Measurements from ENCODE around the gene C22orf15. TPM values are rescaled to one million over a fixed set of nuclear protein-coding genes. Genes with fewer than 3 reads are reported as not detected.
A peak's percentile ranks its signal among the peaks of the same experiment; 100 is the strongest.

C22orf15 gene
- total RNA-seq, 1 donor = 0.72 TPM

GRCh38 chr22:23772649-23773473, 10.1 kb downstream of the C22orf15 start, which contains the start of gene MMP11:
TSS of gene MMP11 (plus strand) at chr22:23772849. CDS start at chr22:23772871, 22 bp downstream.
- peaks cover 6% of the 10 kb centered on the region for H3K27me3 ChIP-seq (ENCODE audit: insufficient read depth, low read length)
- peaks cover 22% of the 10 kb centered on the region for H3K4me1 ChIP-seq (ENCODE audit: insufficient read depth, low read length)
- H3K36me3 ChIP-seq (ENCODE audit: insufficient read depth, low read length) = no peaks in the 10 kb centered on the region
- peak within 1 kb of the TSS; percentile 53 for H2AFZ ChIP-seq (ENCODE audit: low read length)
- peak within 1 kb of the TSS; percentile 68 for H3K4me3 ChIP-seq (ENCODE audit: insufficient read depth, low read length)
- H3K4me2 ChIP-seq (ENCODE audit: insufficient read depth, low read length) = peak within 1 kb of the TSS; percentile 78
- no peak for TF ChIP-seq CTCF (IDR thresholded peaks at IDR 0.05; ENCODE audit: extremely low read depth, low read depth, low read length)
- H3K79me2 ChIP-seq (ENCODE audit: insufficient read depth, low read length) = no peaks in the 10 kb centered on the region
- no peaks in the 10 kb centered on the region for H3K9me3 ChIP-seq (ENCODE audit: low read depth, low read length)
- no peaks in the 10 kb centered on the region for H4K20me1 ChIP-seq (ENCODE audit: insufficient read depth, low read length)
- H3K27ac ChIP-seq (ENCODE audit: low read depth, low read length) = no peak within 1 kb of the TSS
- peak; percentile 97 for DNase-seq (ENCODE audit: insufficient read length, low spot score, missing footprints)

GRCh38 chr22:23773483-23774113, 10.8 kb downstream of the C22orf15 start:
- no peak for TF ChIP-seq CTCF (IDR thresholded peaks at IDR 0.05; ENCODE audit: extremely low read depth, low read depth, low read length)
- no peaks in the 10 kb centered on the region for H3K9me3 ChIP-seq (ENCODE audit: low read depth, low read length)
- H3K36me3 ChIP-seq (ENCODE audit: insufficient read depth, low read length) = no peaks in the 10 kb centered on the region
- DNase-seq (ENCODE audit: insufficient read length, low spot score, missing footprints) = peak; percentile 73
- no peaks in the 10 kb centered on the region for H3K79me2 ChIP-seq (ENCODE audit: insufficient read depth, low read length)
- no peak overlapping the region for H2AFZ ChIP-seq (ENCODE audit: low read length)
- peaks cover 6% of the 10 kb centered on the region for H3K27me3 ChIP-seq (ENCODE audit: insufficient read depth, low read length)
- peak overlapping the region; percentile 78 for H3K4me2 ChIP-seq (ENCODE audit: insufficient read depth, low read length)
- H3K27ac ChIP-seq (ENCODE audit: low read depth, low read length) = no peak overlapping the region
- H4K20me1 ChIP-seq (ENCODE audit: insufficient read depth, low read length) = no peaks in the 10 kb centered on the region
- peaks cover 17% of the 10 kb centered on the region for H3K4me1 ChIP-seq (ENCODE audit: insufficient read depth, low read length)
- peak overlapping the region; percentile 68 for H3K4me3 ChIP-seq (ENCODE audit: insufficient read depth, low read length)

- Histone ChIP-seq H3K9me3 (ENCODE audit: low read depth, low read length) (no peaks in the 10 kb centered on the region), H2AFZ (ENCODE audit: low read length) (no peak overlapping the region), H3K79me2 (ENCODE audit: insufficient read depth, low read length) (no peaks in the 10 kb centered on the region), H3K36me3 (ENCODE audit: insufficient read depth, low read length) (no peaks in the 10 kb centered on the region), H3K27me3 (ENCODE audit: insufficient read depth, low read length) (peaks cover 6% of the 10 kb centered on the region), H3K27ac (ENCODE audit: low read depth, low read length) (no peak overlapping the region), H3K4me1 (ENCODE audit: insufficient read depth, low read length) (peaks cover 16% of the 10 kb centered on the region), H4K20me1 (ENCODE audit: insufficient read depth, low read length) (no peaks in the 10 kb centered on the region), H3K4me2 (ENCODE audit: insufficient read depth, low read length) (no peak overlapping the region), H3K4me3 (ENCODE audit: insufficient read depth, low read length) (no peak overlapping the region)
- peak; percentile 41 for DNase-seq (ENCODE audit: insufficient read length, low spot score, missing footprints)
- no peak for TF ChIP-seq CTCF (IDR thresholded peaks at IDR 0.05; ENCODE audit: extremely low read depth, low read depth, low read length)
These were observed 11.5 kb downstream of the C22orf15 start for GRCh38 chr22:23774114-23774921.

All from osteoblast (primary cell).